Measurements from ENCODE around the gene UROC1. TPM values are rescaled to one million over a fixed set of nuclear protein-coding genes. Genes with fewer than 3 reads are reported as not detected.

Gene UROC1
- total RNA-seq, 1 donor from 2014 or later = not detected

DNA sequence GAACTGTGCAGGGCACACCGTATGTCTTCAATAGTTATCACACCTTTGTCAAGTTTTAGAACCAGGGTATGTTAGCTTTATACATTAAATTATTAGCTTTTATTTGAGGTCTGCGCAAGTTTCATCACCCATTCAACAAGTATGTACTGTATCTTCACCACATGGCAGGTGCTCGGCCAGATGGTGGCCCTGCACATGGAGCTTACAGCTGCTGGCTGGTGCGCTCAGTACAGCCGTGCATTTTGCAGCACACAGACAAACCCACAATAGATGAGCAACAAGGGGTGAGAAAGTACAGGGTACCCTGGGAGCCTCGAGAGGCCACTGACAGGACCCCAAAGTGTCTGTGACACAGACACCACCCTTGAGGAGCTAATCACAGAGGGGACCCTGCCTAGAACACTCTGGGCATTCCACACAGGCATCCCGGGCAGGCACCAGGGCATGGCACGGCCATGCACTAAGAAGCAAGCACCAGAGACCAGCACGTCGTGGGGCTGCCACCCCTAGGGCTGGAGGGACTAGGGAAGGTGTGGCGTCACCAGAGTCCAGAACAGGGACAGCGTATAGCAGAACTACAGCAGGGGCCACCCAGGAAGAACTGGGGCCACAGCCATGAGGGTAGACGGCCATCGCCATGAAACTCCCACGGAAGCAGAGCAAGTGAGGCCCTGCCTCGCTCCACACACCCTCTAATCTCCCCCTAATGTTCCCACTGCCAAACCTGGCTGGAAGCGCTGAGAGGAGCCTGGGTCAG, 69.3 kb downstream of the UROC1 start:
- H3K36me3 ChIP-seq = peaks cover 32 to 50% of the 10 kb centered on the region in 2 donors
- no peak overlapping the region for H3K4me3 ChIP-seq
- DNase-seq (ENCODE audit: low spot score in 2 of 2) = peak in 1 of 2 donors; percentile 56
- H3K27ac ChIP-seq = no peak overlapping the region
- no peaks in the 10 kb centered on the region for H3K9me3 ChIP-seq
- H3K4me1 ChIP-seq = no peaks in the 10 kb centered on the region
- TF ChIP-seq, protein P1, sequence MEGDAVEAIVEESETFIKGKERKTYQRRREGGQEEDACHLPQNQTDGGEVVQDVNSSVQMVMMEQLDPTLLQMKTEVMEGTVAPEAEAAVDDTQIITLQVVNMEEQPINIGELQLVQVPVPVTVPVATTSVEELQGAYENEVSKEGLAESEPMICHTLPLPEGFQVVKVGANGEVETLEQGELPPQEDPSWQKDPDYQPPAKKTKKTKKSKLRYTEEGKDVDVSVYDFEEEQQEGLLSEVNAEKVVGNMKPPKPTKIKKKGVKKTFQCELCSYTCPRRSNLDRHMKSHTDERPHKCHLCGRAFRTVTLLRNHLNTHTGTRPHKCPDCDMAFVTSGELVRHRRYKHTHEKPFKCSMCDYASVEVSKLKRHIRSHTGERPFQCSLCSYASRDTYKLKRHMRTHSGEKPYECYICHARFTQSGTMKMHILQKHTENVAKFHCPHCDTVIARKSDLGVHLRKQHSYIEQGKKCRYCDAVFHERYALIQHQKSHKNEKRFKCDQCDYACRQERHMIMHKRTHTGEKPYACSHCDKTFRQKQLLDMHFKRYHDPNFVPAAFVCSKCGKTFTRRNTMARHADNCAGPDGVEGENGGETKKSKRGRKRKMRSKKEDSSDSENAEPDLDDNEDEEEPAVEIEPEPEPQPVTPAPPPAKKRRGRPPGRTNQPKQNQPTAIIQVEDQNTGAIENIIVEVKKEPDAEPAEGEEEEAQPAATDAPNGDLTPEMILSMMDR (IDR thresholded peaks at IDR 0.05) = no peak
- intact Hi-C loops (cut with DNase I) = no loop called here
- no peaks in the 10 kb centered on the region for H3K27me3 ChIP-seq

DNA sequence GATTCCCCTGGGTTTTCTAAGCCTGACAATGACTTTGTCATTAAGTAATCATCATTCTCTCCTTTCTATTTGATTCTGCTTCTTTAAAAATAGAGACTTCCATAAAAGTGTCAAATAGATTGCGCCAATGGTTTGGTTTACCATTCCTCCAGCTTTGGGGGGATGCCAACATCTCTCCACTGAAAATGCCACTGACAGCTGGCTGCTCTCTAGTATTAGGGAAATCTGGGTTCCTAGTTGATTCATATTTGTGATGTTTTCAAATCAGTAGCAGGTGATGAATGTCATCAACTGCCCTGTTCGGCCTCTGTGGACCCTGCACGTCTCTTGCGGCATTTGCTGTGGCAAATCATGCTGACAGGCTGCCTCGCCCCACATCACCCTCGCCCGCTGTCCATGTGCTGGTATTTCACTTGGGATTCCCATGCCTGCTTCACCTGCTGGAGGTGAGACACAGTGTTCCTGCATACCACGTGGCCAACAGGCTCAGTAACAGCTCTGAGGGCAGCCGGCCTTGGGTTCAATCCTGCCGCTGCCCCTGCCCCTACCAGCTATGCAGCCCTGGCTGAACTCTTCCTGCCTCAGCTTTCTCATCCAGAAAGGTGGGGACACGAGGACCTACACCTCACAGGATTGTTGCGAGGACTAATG, 70.0 kb downstream of the UROC1 start:
- H3K4me3 ChIP-seq = no peak overlapping the region
- no peaks in the 10 kb centered on the region for H3K9me3 ChIP-seq
- TF ChIP-seq, protein P1 (IDR thresholded peaks at IDR 0.05) = no peak
- no peaks in the 10 kb centered on the region for H3K27me3 ChIP-seq
- no peak overlapping the region for H3K27ac ChIP-seq
- DNase-seq (ENCODE audit: low spot score in 2 of 2) = peak in 1 of 2 donors; percentile 39
- intact Hi-C loops (cut with DNase I) = no loop called here
- H3K36me3 ChIP-seq = peaks cover 32 to 43% of the 10 kb centered on the region in 2 donors
- no peaks in the 10 kb centered on the region for H3K4me1 ChIP-seq

DNA sequence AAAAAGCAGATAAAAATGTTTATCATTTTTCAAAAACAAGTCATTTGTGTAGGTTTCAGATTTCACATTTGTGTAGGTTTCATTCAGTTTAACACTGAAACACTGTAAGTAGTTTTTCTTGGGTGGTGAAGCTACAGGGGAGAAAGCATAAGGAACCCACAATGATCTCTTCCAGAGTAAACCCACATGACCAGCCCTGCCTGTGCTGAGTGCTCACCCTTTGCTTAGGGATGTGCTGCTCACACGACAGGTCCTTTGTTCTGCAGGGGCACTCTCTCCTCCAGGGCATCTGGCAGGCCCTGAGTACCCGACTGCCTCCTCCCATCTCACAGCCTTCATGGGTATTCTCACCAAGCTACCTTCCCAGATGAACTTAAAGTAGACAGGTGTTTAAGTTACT, 70.8 kb downstream of the UROC1 start:
- TF ChIP-seq, protein P1 (IDR thresholded peaks at IDR 0.05) = no peak
- H3K27me3 ChIP-seq = no peaks in the 10 kb centered on the region
- no peak overlapping the region for H3K4me3 ChIP-seq
- intact Hi-C loops (cut with DNase I) = no loop called here
- peak in 1 of 2 donors; percentile 11 for DNase-seq (ENCODE audit: low spot score in 2 of 2)
- H3K27ac ChIP-seq = no peak overlapping the region
- H3K36me3 ChIP-seq = peaks cover 27 to 35% of the 10 kb centered on the region in 2 donors
- no peaks in the 10 kb centered on the region for H3K4me1 ChIP-seq
- H3K9me3 ChIP-seq = no peaks in the 10 kb centered on the region

DNA sequence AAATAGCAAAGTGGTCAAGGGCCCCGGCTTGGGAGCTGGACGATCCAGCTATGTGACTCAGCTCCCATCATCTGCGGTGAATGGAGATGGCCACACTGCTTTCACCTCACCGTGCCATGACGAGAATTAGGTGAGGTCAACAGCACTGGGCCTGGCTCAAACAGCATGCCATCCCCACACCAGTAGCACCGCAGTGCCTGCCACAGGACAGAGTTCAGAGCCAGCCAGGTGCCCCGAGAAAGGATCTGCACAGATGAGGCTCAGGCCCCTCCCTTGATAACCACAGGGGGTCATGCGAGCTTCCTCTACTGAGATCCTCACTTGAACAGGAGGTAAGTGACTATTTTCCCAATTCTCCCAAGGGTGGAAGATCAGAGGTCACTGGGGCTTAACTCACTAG, 71.3 kb downstream of the UROC1 start:
- no peak overlapping the region for H3K4me3 ChIP-seq
- intact Hi-C loops (cut with DNase I) = no loop called here
- H3K4me1 ChIP-seq = no peaks in the 10 kb centered on the region
- TF ChIP-seq, protein P1 (IDR thresholded peaks at IDR 0.05) = no peak
- peaks cover 23 to 35% of the 10 kb centered on the region in 2 donors for H3K36me3 ChIP-seq
- DNase-seq (ENCODE audit: low spot score in 2 of 2) = peak in 1 of 2 donors; percentile 57
- no peaks in the 10 kb centered on the region for H3K9me3 ChIP-seq
- H3K27me3 ChIP-seq = no peaks in the 10 kb centered on the region
- H3K27ac ChIP-seq = no peak overlapping the region

DNA sequence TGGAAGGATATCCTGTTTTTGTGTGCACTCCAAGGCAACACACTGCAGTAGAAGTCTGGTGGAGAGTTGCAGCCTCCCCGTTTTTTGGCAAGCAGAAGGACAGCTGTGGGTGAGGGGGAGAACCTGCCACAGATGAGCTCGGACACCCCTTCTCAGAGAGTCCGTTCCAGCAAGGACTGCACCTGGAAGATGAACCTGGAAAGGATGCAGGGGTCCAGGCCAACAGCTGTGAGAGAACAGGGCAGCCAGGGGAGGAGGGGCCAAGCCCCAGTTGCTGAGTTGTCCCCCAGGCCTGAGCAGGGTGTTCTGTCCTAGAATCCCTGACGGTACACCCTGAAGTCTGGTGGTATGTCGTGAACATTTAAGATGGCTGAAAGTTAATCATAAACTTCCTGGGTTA, 72.1 kb downstream of the UROC1 start:
- DNase-seq (ENCODE audit: low spot score in 2 of 2) = peak in 1 of 2 donors; percentile 45
- intact Hi-C loops (cut with DNase I) = no loop called here
- Histone ChIP-seq H3K9me3 (no peaks in the 10 kb centered on the region), H3K4me1 (no peaks in the 10 kb centered on the region), H3K4me3 (no peak overlapping the region), H3K27ac (no peak overlapping the region), H3K36me3 (peaks cover 18 to 35% of the 10 kb centered on the region in 2 donors), H3K27me3 (no peaks in the 10 kb centered on the region)
- TF ChIP-seq, protein P1 (IDR thresholded peaks at IDR 0.05) = no peak

Measured in ascending aorta (tissue), 2 donors.